IMR-90 (cell line): ENCODE measurements around the gene IST1. TPM values are rescaled to one million over a fixed set of nuclear protein-coding genes. Genes with fewer than 3 reads are reported as not detected.

Source experiments
- ATAC-seq: fragments of 200-7000 bp; cut with Tn5 transposase; 2 replicates; pipeline ENCODE4 v1.9.1; 2020; ENCODE audit warnings: low read depth, mild to moderate bottlenecking, moderate library complexity
- BruUV-seq: library from RNA; stranded (reverse); fragments of 400-500 nt; replicated peaks from 2 replicates; lab custom pipeline; 2021; lab: Mats Ljungman, UMichigan
- CTCF ChIA-PET: fragments of 300-600 bp; formaldehyde crosslinking; extraction: SDS; loops from one replicate; lab custom pipeline; 2021; ENCODE audit warnings: antibody characterized with exemption; lab: Yijun Ruan, JAX
- POLR2A ChIA-PET: fragments of 300-600 bp; sonication (Branson Sonifier 250); formaldehyde crosslinking; loops from one replicate; lab custom pipeline; 2022; ENCODE audit warnings: antibody characterized with exemption; ENCODE audit not compliant: unreplicated experiment; lab: Charles Lee
- DNase-seq: peaks from one replicate; pipeline ENCODE4 v3.0.0; 2013
- H2AFZ ChIP-seq: replicated peaks from 2 replicates; pipeline ENCODE3; 2013; ENCODE audit warnings: low read length, mild to moderate bottlenecking; ENCODE audit not compliant: poor library complexity
- H2AK5ac ChIP-seq: 2 replicates; pipeline ENCODE4 v1.6.1; 2013; ENCODE audit warnings: low read depth, low read length, inconsistent platforms
- H2AK9ac ChIP-seq: replicated peaks from 2 replicates; pipeline ENCODE3; 2013; ENCODE audit warnings: mild to moderate bottlenecking, low read depth, low read length, moderate library complexity; ENCODE audit not compliant: poor library complexity
- H2BK120ac ChIP-seq: 2 replicates; pipeline ENCODE4 v1.6.1; 2013; ENCODE audit warnings: low read depth, low read length, inconsistent platforms
- H2BK15ac ChIP-seq: 3 replicates; pipeline ENCODE4 v1.6.1; 2013; ENCODE audit warnings: low read depth, low read length, inconsistent platforms
- H2BK20ac ChIP-seq: 2 replicates; pipeline ENCODE4 v1.6.1; 2013; ENCODE audit warnings: low read depth, mild to moderate bottlenecking, inconsistent platforms, low read length, moderate library complexity
- H2BK5ac ChIP-seq: 2 replicates; pipeline ENCODE4 v1.6.1; 2013; ENCODE audit warnings: mild to moderate bottlenecking, low read depth, low read length, inconsistent platforms; ENCODE audit not compliant: poor library complexity, severe bottlenecking
- H3K14ac ChIP-seq: replicated peaks from 2 replicates; pipeline ENCODE4 v1.6.1; 2013; ENCODE audit warnings: low read depth, low read length, inconsistent platforms
- H3K18ac ChIP-seq: 2 replicates; pipeline ENCODE4 v1.6.1; 2013; ENCODE audit warnings: low read depth, low read length, control low read depth
- H3K23ac ChIP-seq: 2 replicates; pipeline ENCODE4 v1.6.1; 2013; ENCODE audit warnings: low read depth, low read length, inconsistent platforms
- H3K27ac ChIP-seq: 2 replicates; pipeline ENCODE4 v1.5.1; 2013; ENCODE audit warnings: mild to moderate bottlenecking, control low read depth, low read length; ENCODE audit not compliant: insufficient read depth
- H3K27me3 ChIP-seq: 2 replicates; pipeline ENCODE4 v1.6.1; 2013; ENCODE audit warnings: low read length; ENCODE audit not compliant: control insufficient read depth, insufficient read depth
- H3K36me3 ChIP-seq: 2 replicates; pipeline ENCODE4 v1.6.1; 2013; ENCODE audit warnings: low read length, mixed read lengths; ENCODE audit not compliant: control insufficient read depth, insufficient read depth
- H3K4ac ChIP-seq: 2 replicates; pipeline ENCODE4 v1.6.1; 2013; ENCODE audit warnings: low read depth, low read length, inconsistent platforms
- H3K4me1 ChIP-seq: 2 replicates; pipeline ENCODE4 v1.6.1; 2013; ENCODE audit warnings: low read length, mixed read lengths; ENCODE audit not compliant: control insufficient read depth, insufficient read depth
- H3K4me2 ChIP-seq: 2 replicates; pipeline ENCODE4 v1.6.1; 2013; ENCODE audit warnings: low read depth, mild to moderate bottlenecking, control low read depth, low read length, moderate library complexity
- H3K4me3 ChIP-seq: 2 replicates; pipeline ENCODE4 v1.5.1; 2013; ENCODE audit warnings: low read depth, mild to moderate bottlenecking, control low read depth, low read length, moderate library complexity; ENCODE audit not compliant: insufficient read depth
- H3K56ac ChIP-seq: 2 replicates; pipeline ENCODE4 v1.6.1; 2013; ENCODE audit warnings: low read length, inconsistent platforms; ENCODE audit not compliant: insufficient read depth; ENCODE audit errors: extremely low read depth
- H3K79me1 ChIP-seq, 2 experiments: 2 replicates each; pipeline ENCODE4 v1.6.1; 2013; ENCODE audit warnings: low read length in 2 of 2, inconsistent platforms in 1 of 2, low read depth in 1 of 2
- H3K9ac ChIP-seq: 2 replicates; pipeline ENCODE4 v1.6.1; 2013; ENCODE audit warnings: low read depth, low read length, control low read depth
- H3K9me1 ChIP-seq: 2 replicates; pipeline ENCODE4 v1.6.1; 2013; ENCODE audit warnings: low read length, inconsistent platforms; ENCODE audit not compliant: insufficient read depth
- H3K9me3 ChIP-seq: 2 replicates; pipeline ENCODE4 v1.6.1; 2013; ENCODE audit warnings: low read length; ENCODE audit not compliant: control insufficient read depth, insufficient read depth
- H4K20me1 ChIP-seq: 2 replicates; pipeline ENCODE4 v1.6.1; 2013; ENCODE audit warnings: low read length, inconsistent platforms; ENCODE audit not compliant: insufficient read depth
- H4K5ac ChIP-seq: 2 replicates; pipeline ENCODE4 v1.6.1; 2013; ENCODE audit warnings: mild to moderate bottlenecking, low read depth, low read length, control low read depth
- H4K8ac ChIP-seq, 2 experiments: 2 replicates each; pipeline ENCODE4 v1.6.1; 2013; ENCODE audit warnings: low read depth in 2 of 2, low read length in 2 of 2, control low read depth in 1 of 2, inconsistent platforms in 1 of 2
- H4K91ac ChIP-seq: 2 replicates; pipeline ENCODE4 v1.6.1; 2013; ENCODE audit warnings: low read depth, low read length, inconsistent platforms; ENCODE audit not compliant: insufficient read depth
- BHLHE40 ChIP-seq: fragments of 150-350 bp; IDR thresholded peaks from 2 replicates; pipeline ENCODE4 v1.6.1; 2016; ENCODE audit warnings: mild to moderate bottlenecking, low read depth, low read length
- CEBPB ChIP-seq: IDR thresholded peaks from 2 replicates; pipeline ENCODE4 v1.6.1; 2012; ENCODE audit warnings: low read depth, low read length, improper control_type of control experiment
- CHD1 ChIP-seq: IDR thresholded peaks from 2 replicates; pipeline ENCODE4 v1.6.1; 2012; ENCODE audit warnings: low read depth, low read length, improper control_type of control experiment
- CTCF ChIP-seq: conservative IDR thresholded peaks from 2 replicates; pipeline ENCODE4 v1.5.1; 2012; ENCODE audit warnings: mild to moderate bottlenecking, low read depth, low read length, improper control_type of control experiment
- ELK1 ChIP-seq: fragments of 150-350 bp; IDR thresholded peaks from 2 replicates; pipeline ENCODE4 v1.6.1; 2016; ENCODE audit warnings: low read depth, mild to moderate bottlenecking, low read length, moderate library complexity, borderline replicate concordance
- FOS ChIP-seq: fragments of 150-350 bp; IDR thresholded peaks from 2 replicates; pipeline ENCODE4 v1.6.1; 2016; ENCODE audit warnings: low read depth, low read length
- MAFK ChIP-seq: IDR thresholded peaks from 2 replicates; pipeline ENCODE4 v1.6.1; 2012; ENCODE audit warnings: low read depth, low read length, improper control_type of control experiment
- MAZ ChIP-seq: IDR thresholded peaks from 2 replicates; pipeline ENCODE4 v1.6.1; 2012; ENCODE audit warnings: low read depth, mild to moderate bottlenecking, low read length, improper control_type of control experiment, moderate library complexity, borderline replicate concordance
- MXI1 ChIP-seq: IDR thresholded peaks from 2 replicates; pipeline ENCODE4 v1.6.1; 2012; ENCODE audit warnings: low read depth, mild to moderate bottlenecking, low read length, moderate library complexity, borderline replicate concordance
- NFE2L2 ChIP-seq: fragments of 150-350 bp; IDR thresholded peaks from 2 replicates; pipeline ENCODE4 v1.6.1; 2016; ENCODE audit warnings: low read depth, mild to moderate bottlenecking, low read length
- POLR2A ChIP-seq: IDR thresholded peaks from 2 replicates; pipeline ENCODE4 v1.6.1; 2012; ENCODE audit warnings: mild to moderate bottlenecking, low read depth, low read length
- RAD21 ChIP-seq: IDR thresholded peaks from 2 replicates; pipeline ENCODE4 v1.6.1; 2012; ENCODE audit warnings: low read length, improper control_type of control experiment
- RCOR1 ChIP-seq: IDR thresholded peaks from 2 replicates; pipeline ENCODE4 v1.6.1; 2012; ENCODE audit warnings: mild to moderate bottlenecking, low read length, improper control_type of control experiment; ENCODE audit not compliant: insufficient replicate concordance
- RFX5 ChIP-seq: IDR thresholded peaks from 2 replicates; pipeline ENCODE4 v1.8.0; 2012; ENCODE audit warnings: low read depth, mild to moderate bottlenecking, low read length, moderate library complexity
- SMC3 ChIP-seq: fragments of 150-350 bp; IDR thresholded peaks from 2 replicates; pipeline ENCODE4 v1.6.1; 2016; ENCODE audit warnings: low read depth, mild to moderate bottlenecking, antibody characterized with exemption, low read length, moderate library complexity
- WGBS, 2 experiments: methylation state at CpG; one replicate each; pipeline versions ENCODE4 v1.1.5 to v1.1.7; 2013; ENCODE audit warnings: missing lambda C conversion rate in 2 of 2; ENCODE audit not compliant: insufficient read length in 1 of 2; ENCODE audit errors: extremely low coverage in 2 of 2; 5-methylcytosine and 5-hydroxymethylcytosine counted together
- dilution Hi-C: fragments of 300-500 bp; cut with HindIII; formaldehyde crosslinking; loops from one replicate; pipeline ENCODE4 v1.14.3; 2018; ENCODE audit warnings: low sequenced_read_pairs; ENCODE audit not compliant: unreplicated experiment
- in situ Hi-C: fragments of 300-500 bp; cut with MboI; formaldehyde crosslinking; loops from 3 replicates; pipeline ENCODE4 v1.14.3; 2019; ENCODE audit warnings: low sequenced_read_pairs, inconsistent platforms, mixed read lengths
- intact Hi-C: fragments of 100-400 bp; cut with micrococcal nuclease; formaldehyde crosslinking; loops from 2 replicates; pipeline ENCODE4 v1.10.0; 2022
- polyA plus RNA-seq, 3 experiments: library from polyadenylated mRNA; depleted of rRNA; stranded (reverse); fragments of >200 nt; gene quantifications; 2 replicates each; pipeline ENCODE4 v1.2.3, GENCODE V29; 2012; ENCODE audit warnings: low replicate concordance in 1 of 3
- total RNA-seq: library from RNA; depleted of rRNA; stranded (reverse); fragments of >200 nt; gene quantifications from 2 replicates; pipeline ENCODE4 v1.2.3, GENCODE V29; 2012
- TF ChIP-seq, protein P1 (sequence below): fragments of 150-350 bp; IDR thresholded peaks from 2 replicates; pipeline ENCODE4 v1.6.1; 2017; ENCODE audit warnings: mild to moderate bottlenecking, antibody characterized with exemption, low read length, low read depth

Gene IST1
- total and polyA plus RNA-seq, 2 of the 4 experiments (the other 2 are of a cell fraction): 134 to 186 TPM

GRCh38 chr16:71869089-71869488 lies 26.2 kb upstream of the IST1 start:
- DNase-seq: no peak
- H4K8ac ChIP-seq: no peak overlapping the region
- ChIA-PET POLR2A (no interaction called here), CTCF (interaction anchor here (1.0 kb wide), 1 partner anchor 92 kb away, joined by 3 read pairs; no protein-coding TSS in a partner anchor)
- H2AK9ac ChIP-seq: no peak overlapping the region
- no TSS peak for BruUV-seq
- no peaks in the 10 kb centered on the region for H3K27me3 ChIP-seq
- no peak overlapping the region for H2BK120ac ChIP-seq
- no peak overlapping the region for H3K4me2 ChIP-seq
- H3K23ac ChIP-seq: no peak overlapping the region
- intact Hi-C loops (no loop called here), dilution Hi-C loops (no loop called here), in situ Hi-C loops (no loop called here)
- H3K4ac ChIP-seq: no peak overlapping the region
- peaks cover 6 to 7% of the 10 kb centered on the region in 2 experiments; a peak in 3 of 4 replicates for H3K79me1 ChIP-seq
- H3K36me3 ChIP-seq: peaks cover 8% of the 10 kb centered on the region
- H2BK20ac ChIP-seq: no peak overlapping the region
- no peak overlapping the region for H3K9ac ChIP-seq
- no peak overlapping the region for H3K18ac ChIP-seq
- no peaks in the 10 kb centered on the region for H3K4me1 ChIP-seq
- no peak for ATAC-seq
- H4K5ac ChIP-seq: no peak overlapping the region
- H3K56ac ChIP-seq: no peak overlapping the region
- TF ChIP-seq POLR2A: no peak
- TF ChIP-seq FOS: no peak
- no peak for TF ChIP-seq MAFK
- TF ChIP-seq RAD21: no peak
- TF ChIP-seq MXI1: no peak
- TF ChIP-seq ELK1: no peak
- TF ChIP-seq, protein P1, sequence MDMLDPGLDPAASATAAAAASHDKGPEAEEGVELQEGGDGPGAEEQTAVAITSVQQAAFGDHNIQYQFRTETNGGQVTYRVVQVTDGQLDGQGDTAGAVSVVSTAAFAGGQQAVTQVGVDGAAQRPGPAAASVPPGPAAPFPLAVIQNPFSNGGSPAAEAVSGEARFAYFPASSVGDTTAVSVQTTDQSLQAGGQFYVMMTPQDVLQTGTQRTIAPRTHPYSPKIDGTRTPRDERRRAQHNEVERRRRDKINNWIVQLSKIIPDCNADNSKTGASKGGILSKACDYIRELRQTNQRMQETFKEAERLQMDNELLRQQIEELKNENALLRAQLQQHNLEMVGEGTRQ: no peak
- no peak for TF ChIP-seq MAZ
- no peak for TF ChIP-seq RCOR1
- TF ChIP-seq RFX5: no peak
- no peak for TF ChIP-seq CEBPB
- no peak for TF ChIP-seq NFE2L2
- TF ChIP-seq CHD1: no peak
- TF ChIP-seq SMC3: no peak
- TF ChIP-seq CTCF: no peak
- no peak for TF ChIP-seq BHLHE40
- H2AFZ ChIP-seq: no peak overlapping the region
- no peak overlapping the region for H2BK5ac ChIP-seq
- no peak overlapping the region for H2BK15ac ChIP-seq
- no peaks in the 10 kb centered on the region; the same call in 1 of the 2 replicates for H4K20me1 ChIP-seq
- no peak overlapping the region for H3K27ac ChIP-seq
- H3K9me3 ChIP-seq: no peaks in the 10 kb centered on the region
- H4K91ac ChIP-seq: no peak overlapping the region
- no CpG with 5 or more reads among the region's 1 CpG for WGBS, 2 experiments
- no peak overlapping the region for H3K14ac ChIP-seq
- no peak overlapping the region for H2AK5ac ChIP-seq
- no peaks in the 10 kb centered on the region for H3K9me1 ChIP-seq
- H3K4me3 ChIP-seq: no peak overlapping the region
